Measurements from ENCODE around the gene ZNF497.
"Not testable (repeated sequence)": the region's sequence is repeated elsewhere in the genome, so short reads cannot be mapped to it uniquely, and the experiment has no call there.

The ZNF497 gene

GRCh38 chr19:58362272-58362994 lies at the start of gene ZNF497:
Gene ZNF497, minus strand, starts transcription at chr19:58362751. Its CDS starts 5,116 bp downstream, at chr19:58357635.
- DNase-seq, result peak; percentile 95 to 96

GRCh38 chr19:58409010-58409790 lies 46.6 kb upstream of the ZNF497 start:
- no peak for DNase-seq

- peak; percentile 94 for DNase-seq
Observed at GRCh38 chr19:58408152-58409009, 45.8 kb upstream of the ZNF497 start, which contains the start of gene ZNF584. Gene ZNF584, plus strand, starts transcription at chr19:58408649. Its CDS starts 499 bp downstream, at chr19:58409148.

- DNase-seq, result no peak
Observed at GRCh38 chr19:58407658-58408151, 45.2 kb upstream of the ZNF497 start.

GRCh38 chr19:58406818-58407657 lies 44.5 kb upstream of the ZNF497 start:
- DNase-seq, result no peak

- DNase-seq, result not testable (repeated sequence)
Observed at GRCh38 chr19:58403920-58404478, 41.4 kb upstream of the ZNF497 start.

- DNase-seq, result no peak
Observed at GRCh38 chr19:58401840-58402421, 39.4 kb upstream of the ZNF497 start.

GRCh38 chr19:58400916-58401839 lies 38.6 kb upstream of the ZNF497 start:
- DNase-seq, result peak; percentile 99 to 100

- no peak for DNase-seq
Observed at GRCh38 chr19:58400316-58400915, 37.9 kb upstream of the ZNF497 start.

- no peak for DNase-seq
Observed at GRCh38 chr19:58399903-58400302, 37.4 kb upstream of the ZNF497 start.

GRCh38 chr19:58398545-58398944 lies 36.0 kb upstream of the ZNF497 start:
- no peak for DNase-seq

GRCh38 chr19:58398087-58398486 lies 35.5 kb upstream of the ZNF497 start:
- DNase-seq, result no peak

GRCh38 chr19:58397533-58398037 lies 35.0 kb upstream of the ZNF497 start:
- no peak for DNase-seq

- no peak for DNase-seq
Observed at GRCh38 chr19:58396691-58397532, 34.4 kb upstream of the ZNF497 start.

- DNase-seq, result no peak
Observed at GRCh38 chr19:58395979-58396627, 33.6 kb upstream of the ZNF497 start.

GRCh38 chr19:58395220-58395978 lies 32.8 kb upstream of the ZNF497 start, which contains the start of gene RNF225:
Gene RNF225, plus strand, starts transcription at chr19:58395656. Its CDS starts 434 bp downstream, at chr19:58396090.
- no peak for DNase-seq

GRCh38 chr19:58394821-58395219 lies 32.3 kb upstream of the ZNF497 start:
- no peak for DNase-seq

Measured in activated CD4-positive, alpha-beta T cell treated with anti-CD3 and anti-CD28 coated beads for 4 hours (primary cell).